NAMALWA (cell line): ENCODE measurements around the gene GADD45G.

Experiments
- DNase-seq: peaks from one replicate; pipeline ENCODE4 v3.0.0-alpha.2; 2015; ENCODE audit warnings: low spot score

GADD45G gene

GRCh38 chr9:89654025-89654662, 49.3 kb downstream of the GADD45G start:
- DNase-seq, result no peak

- DNase-seq, result no peak
These were observed 50.5 kb downstream of the GADD45G start for GRCh38 chr9:89655056-89655989.
